GM18861 (cell line): ENCODE results near the gene PMCH.
"Not testable (repeated sequence)": the region's sequence is repeated elsewhere in the genome, so short reads cannot be mapped to it uniquely, and the experiment has no call there.

Experiments used
- ATAC-seq: cut with Tn5 transposase; IDR thresholded peaks from one replicate; pipeline ENCODE4 v1.9.1; 2021; ENCODE audit not compliant: unreplicated experiment

The PMCH gene, protein sequence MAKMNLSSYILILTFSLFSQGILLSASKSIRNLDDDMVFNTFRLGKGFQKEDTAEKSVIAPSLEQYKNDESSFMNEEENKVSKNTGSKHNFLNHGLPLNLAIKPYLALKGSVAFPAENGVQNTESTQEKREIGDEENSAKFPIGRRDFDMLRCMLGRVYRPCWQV

DNA sequence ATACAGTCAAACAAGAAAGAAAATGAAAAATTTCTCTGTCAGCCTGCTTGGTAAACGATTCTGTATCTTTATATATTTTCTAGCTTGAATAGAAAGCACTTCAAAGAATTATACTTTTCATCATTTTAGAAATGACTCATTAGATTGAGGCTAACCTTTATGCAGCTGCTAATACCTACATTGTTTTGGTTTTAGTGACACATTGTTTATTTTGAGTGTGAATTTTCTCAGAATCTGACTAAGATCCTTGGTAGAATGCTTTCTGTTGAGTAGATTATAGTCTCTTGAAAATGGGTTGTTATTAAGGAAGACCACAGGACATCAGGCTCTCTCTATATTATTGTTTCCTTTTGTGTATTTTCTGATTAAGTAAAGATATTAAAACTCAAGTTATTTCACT, at the start of gene PMCH:
Gene PMCH (minus strand): TSS at position 45 of the 400 bp plus-strand sequence. CDS start 63 bp downstream, outside the sequence.
- ATAC-seq, result peak; percentile 63

- ATAC-seq, result not testable (repeated sequence)
Observed at GRCh38 chr12:102240859-102241258, 43.2 kb upstream of the PMCH start.

DNA sequence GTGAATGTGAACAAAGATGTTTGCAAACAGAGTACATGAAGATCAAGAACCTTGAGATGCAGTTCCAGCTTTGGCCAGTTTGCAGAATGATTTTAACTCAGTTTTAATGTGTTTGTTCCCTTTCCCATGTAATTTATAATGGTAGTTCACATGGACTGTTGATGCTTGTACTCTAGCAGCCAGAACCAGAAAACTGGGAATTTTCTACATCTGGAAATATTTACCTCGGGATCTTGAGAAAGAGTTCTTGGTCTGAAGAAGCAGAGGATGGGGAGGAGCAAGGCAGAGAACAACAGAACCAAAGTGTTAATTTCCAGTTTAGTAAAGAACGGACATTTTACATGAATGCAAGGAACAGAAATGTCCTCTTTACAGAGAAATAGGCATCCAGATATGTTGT, 37.0 kb upstream of the PMCH start:
- no peak for ATAC-seq

DNA sequence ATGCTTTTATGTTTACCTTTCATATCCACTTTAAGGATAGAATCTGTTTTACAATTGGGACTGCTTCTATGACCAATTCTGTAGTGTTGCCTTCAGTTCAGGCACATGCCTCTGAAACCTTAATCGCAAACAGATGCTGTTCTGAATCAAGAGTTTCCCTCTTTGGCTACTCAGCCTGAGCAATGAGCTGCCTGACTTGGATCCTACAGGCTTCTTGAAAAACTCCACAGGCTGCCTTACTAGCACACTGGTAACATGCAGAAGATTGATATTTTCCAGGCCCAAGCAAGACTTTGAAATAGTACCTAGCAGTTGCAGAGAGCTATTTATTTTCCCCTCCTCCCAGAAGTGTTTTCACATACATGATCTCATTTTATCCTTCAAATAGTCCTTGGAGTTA, 34.8 kb upstream of the PMCH start:
- no peak for ATAC-seq

DNA sequence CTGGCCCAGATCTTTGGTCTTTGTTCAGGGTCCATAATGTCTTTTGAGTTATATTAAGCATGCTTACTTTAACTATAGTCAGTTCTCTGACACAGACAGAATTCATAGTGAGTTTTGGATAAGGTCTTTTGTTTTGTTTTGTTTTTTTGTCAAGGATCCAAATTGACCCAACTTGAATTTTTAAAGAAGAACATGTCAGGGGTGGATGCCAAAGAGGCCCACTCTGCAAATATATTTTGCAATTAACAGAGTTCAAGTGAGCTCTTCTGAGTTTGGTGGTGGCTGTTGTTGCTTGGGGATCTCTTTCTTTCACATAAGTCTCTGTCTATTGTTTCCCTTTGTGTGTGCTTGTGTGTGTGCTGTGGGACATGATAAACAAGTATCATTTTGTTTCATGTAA, 34.4 kb upstream of the PMCH start:
- no peak for ATAC-seq

DNA sequence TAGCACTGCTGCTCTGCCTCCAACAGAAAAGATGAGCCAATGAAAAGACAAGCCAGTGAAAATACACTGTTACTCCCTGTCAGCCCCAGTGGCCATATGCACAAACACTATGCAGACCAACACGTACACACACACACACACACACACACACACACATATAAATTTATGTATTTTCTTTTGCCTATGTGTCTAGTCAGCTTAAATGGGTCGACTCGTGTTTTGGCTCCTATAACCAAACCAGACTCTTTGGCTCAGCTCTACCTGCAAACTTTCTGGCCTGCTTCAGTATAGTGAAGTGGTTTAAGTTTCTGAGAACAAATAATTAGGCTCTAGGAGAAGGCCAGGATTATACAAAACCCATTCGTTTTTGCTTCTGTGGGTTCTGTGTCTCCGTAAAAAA, 30.3 kb upstream of the PMCH start:
- no peak for ATAC-seq

GRCh38 chr12:102220736-102221135, 23.1 kb upstream of the PMCH start:
- ATAC-seq, result no peak

DNA sequence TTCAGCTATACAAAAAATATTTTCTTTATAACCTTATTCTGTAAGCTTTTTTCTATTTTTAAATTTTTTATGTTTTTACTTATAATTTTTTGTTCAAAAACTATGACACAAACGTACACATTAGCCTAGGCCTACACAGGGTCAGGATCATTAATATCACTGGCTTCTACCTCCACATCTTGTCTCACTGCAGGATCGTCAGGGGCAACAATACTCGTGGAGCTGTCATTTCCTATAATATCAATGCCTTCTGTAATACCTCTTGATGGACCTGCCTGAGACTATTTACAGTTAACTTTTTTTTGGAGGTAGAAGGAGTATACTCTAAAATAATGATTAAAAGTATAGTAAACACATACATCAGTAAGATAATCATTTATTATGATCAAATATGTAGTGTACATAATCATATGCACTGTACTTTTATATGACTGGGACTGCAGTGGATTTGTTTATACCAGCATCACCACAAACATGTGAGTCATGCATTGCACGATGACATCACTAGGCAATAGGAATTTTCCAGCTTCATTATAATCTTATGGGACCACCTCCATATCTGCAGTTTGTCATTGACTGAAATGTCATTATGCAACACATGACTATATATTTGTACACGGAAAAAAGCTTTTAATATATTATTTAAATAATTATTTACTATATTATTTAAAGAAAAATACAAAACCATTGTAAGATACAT, 18.5 kb upstream of the PMCH start:
- ATAC-seq, result no peak

- no peak for ATAC-seq
Observed at GRCh38 chr12:102204025-102204424, 6.4 kb upstream of the PMCH start.

GRCh38 chr12:102202556-102202955, 4.9 kb upstream of the PMCH start:
- ATAC-seq, result no peak

GRCh38 chr12:102201436-102202061, 3.9 kb upstream of the PMCH start:
- ATAC-seq, result no peak

GRCh38 chr12:102195826-102196225, 1.8 kb downstream of the PMCH start:
- ATAC-seq, result no peak

DNA sequence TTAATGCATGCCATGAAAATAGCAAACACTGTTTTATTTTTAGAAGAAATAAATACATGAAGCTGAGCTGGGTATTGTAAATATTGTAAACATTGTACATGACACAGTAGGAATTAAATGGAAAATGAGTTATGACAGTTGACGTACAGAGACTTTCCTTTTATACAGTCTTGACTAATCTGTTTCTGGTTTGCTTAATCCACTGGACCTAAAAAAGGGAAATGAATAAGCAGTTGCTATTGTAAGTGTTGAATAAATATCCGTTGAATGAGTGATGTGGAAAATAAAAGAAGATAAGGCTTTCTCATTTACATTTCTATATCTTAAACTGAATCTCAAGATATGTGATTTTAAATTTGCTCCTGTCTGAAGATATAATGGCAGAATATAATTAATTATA, 15.0 kb downstream of the PMCH start:
- ATAC-seq, result no peak

GRCh38 chr12:102174761-102175160, 22.9 kb downstream of the PMCH start:
- ATAC-seq, result no peak

DNA sequence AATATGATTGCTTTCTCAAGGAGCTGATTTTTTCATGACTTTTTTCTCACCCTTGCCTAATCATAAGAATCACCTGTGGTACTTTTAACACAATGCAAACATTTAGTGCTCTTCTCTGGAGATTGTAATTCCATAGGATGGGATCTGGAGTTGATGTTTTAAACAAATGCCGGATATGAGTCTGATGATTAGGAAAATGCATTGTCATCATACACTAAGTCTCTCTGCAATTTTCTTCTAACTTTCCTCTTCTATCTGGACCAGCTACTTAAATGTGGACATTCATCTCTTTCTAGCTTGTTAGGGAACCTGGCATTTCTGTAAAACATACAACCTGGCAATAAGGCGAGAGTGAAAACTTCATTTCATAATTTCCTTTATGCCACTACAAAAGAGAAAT, 23.5 kb downstream of the PMCH start:
- no peak for ATAC-seq

- no peak for ATAC-seq
Observed at GRCh38 chr12:102172436-102172835, 25.2 kb downstream of the PMCH start.

GRCh38 chr12:102171951-102172350, 25.7 kb downstream of the PMCH start:
- no peak for ATAC-seq

- ATAC-seq, result no peak
Observed at GRCh38 chr12:102169922-102170621, 27.6 kb downstream of the PMCH start.

- ATAC-seq, result no peak
Observed at GRCh38 chr12:102167821-102168604, 29.6 kb downstream of the PMCH start.

DNA sequence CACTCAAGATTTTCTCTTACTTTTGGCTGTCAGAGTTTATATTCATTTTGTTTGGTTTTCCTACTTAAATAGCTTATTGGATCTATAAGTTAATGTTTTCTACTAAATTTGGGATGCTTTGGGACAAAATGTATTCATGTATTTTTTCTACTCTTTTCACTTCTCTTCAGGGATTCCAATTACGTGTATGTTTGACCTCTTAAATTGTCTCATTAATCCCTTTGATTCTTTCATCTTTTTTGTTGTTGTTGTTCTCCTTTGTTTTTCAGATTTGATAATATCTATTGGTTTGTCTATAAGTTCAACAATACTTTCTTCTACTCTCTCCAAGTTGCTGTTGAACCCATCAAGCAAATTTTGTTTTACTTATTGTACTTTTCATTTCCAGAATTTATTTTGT, 34.2 kb downstream of the PMCH start:
- ATAC-seq, result no peak

- not testable (repeated sequence) for ATAC-seq
Observed at GRCh38 chr12:102155206-102155605, 42.4 kb downstream of the PMCH start.
